Activated T-helper 17 cell treated with anti-CD3 and anti-CD28 coated beads, Interleukin-2, amount 50 U/mL, for 72 hours (primary cell): Measurements from ENCODE around the gene NDRG4. TPM values are rescaled to one million over a fixed set of nuclear protein-coding genes. Genes with fewer than 3 reads are reported as not detected.
"Not testable (repeated sequence)": the region's sequence is repeated elsewhere in the genome, so short reads cannot be mapped to it uniquely, and the experiment has no call there.

ENCODE experiments used
- ATAC-seq: fragments of 150-1000 bp; cut with Tn5 transposase; replicated peaks from 2 replicates; pipeline ENCODE4 v1.10.0; 2021; ENCODE audit warnings: mild to moderate bottlenecking, moderate library complexity
- H3K27ac Mint-ChIP-seq: one replicate; pipeline ENCODE4 v1.8.0; 2022; ENCODE audit warnings: mixed read lengths
- H3K27me3 Mint-ChIP-seq: one replicate; pipeline ENCODE4 v1.8.0; 2022; ENCODE audit warnings: mixed read lengths
- H3K36me3 Mint-ChIP-seq: one replicate; pipeline ENCODE4 v1.8.0; 2022; ENCODE audit warnings: low read depth, mild to moderate bottlenecking, mixed read lengths
- H3K4me1 Mint-ChIP-seq: one replicate; pipeline ENCODE4 v1.8.0; 2022; ENCODE audit warnings: mixed read lengths
- H3K4me3 Mint-ChIP-seq: one replicate; pipeline ENCODE4 v1.8.0; 2022; ENCODE audit warnings: mild to moderate bottlenecking, mixed read lengths
- H3K9me3 Mint-ChIP-seq: one replicate; pipeline ENCODE4 v1.8.0; 2022; ENCODE audit warnings: mixed read lengths
- total RNA-seq, 2 donors: library from RNA; stranded (reverse); gene quantifications; one replicate each; pipeline ENCODE4 v1.2.3, GENCODE V29; 2022

The NDRG4 gene
- total RNA-seq, 2 donors from 2014 or later: 0.95 to 7.2 TPM

GRCh38 chr16:58476791-58477190 lies 23.2 kb upstream of the NDRG4 start:
- no peaks in the 10 kb centered on the region for H3K36me3 Mint-ChIP-seq
- no peak for ATAC-seq
- no peak overlapping the region for H3K27ac Mint-ChIP-seq
- H3K27me3 Mint-ChIP-seq: peaks cover 14% of the 10 kb centered on the region
- H3K4me1 Mint-ChIP-seq: no peaks in the 10 kb centered on the region
- H3K4me3 Mint-ChIP-seq: no peak overlapping the region
- H3K9me3 Mint-ChIP-seq: no peaks in the 10 kb centered on the region

GRCh38 chr16:58478427-58478826 lies 21.5 kb upstream of the NDRG4 start:
- no peak overlapping the region for H3K4me3 Mint-ChIP-seq
- no peaks in the 10 kb centered on the region for H3K4me1 Mint-ChIP-seq
- H3K9me3 Mint-ChIP-seq: no peaks in the 10 kb centered on the region
- H3K36me3 Mint-ChIP-seq: no peaks in the 10 kb centered on the region
- no peak for ATAC-seq
- H3K27me3 Mint-ChIP-seq: peaks cover 14% of the 10 kb centered on the region
- H3K27ac Mint-ChIP-seq: no peak overlapping the region

GRCh38 chr16:58481226-58481869 lies 18.6 kb upstream of the NDRG4 start:
- ATAC-seq: no peak

GRCh38 chr16:58481931-58482330 lies 18.0 kb upstream of the NDRG4 start:
- peaks cover 9% of the 10 kb centered on the region for H3K27me3 Mint-ChIP-seq
- no peak for ATAC-seq

More at GRCh38 chr16:58481226-58481869, 18.6 kb upstream of the NDRG4 start:
- H3K36me3 Mint-ChIP-seq: no peaks in the 10 kb centered on the region
- H3K27me3 Mint-ChIP-seq: peaks cover 7% of the 10 kb centered on the region
- no peak overlapping the region for H3K27ac Mint-ChIP-seq
- no peaks in the 10 kb centered on the region for H3K4me1 Mint-ChIP-seq
- H3K4me3 Mint-ChIP-seq: no peak overlapping the region
- H3K9me3 Mint-ChIP-seq: no peaks in the 10 kb centered on the region

GRCh38 chr16:58485184-58485887 lies 14.6 kb upstream of the NDRG4 start:
- ATAC-seq: no peak
- Mint-ChIP-seq H3K9me3 (no peaks in the 10 kb centered on the region), H3K27me3 (peaks cover 11% of the 10 kb centered on the region), H3K4me3 (no peak overlapping the region), H3K36me3 (no peaks in the 10 kb centered on the region), H3K27ac (no peak overlapping the region), H3K4me1 (no peaks in the 10 kb centered on the region)

More at GRCh38 chr16:58481931-58482330, 18.0 kb upstream of the NDRG4 start:
- H3K27ac Mint-ChIP-seq: no peak overlapping the region
- H3K4me3 Mint-ChIP-seq: no peak overlapping the region
- H3K9me3 Mint-ChIP-seq: no peaks in the 10 kb centered on the region
- H3K36me3 Mint-ChIP-seq: no peaks in the 10 kb centered on the region
- H3K4me1 Mint-ChIP-seq: no peaks in the 10 kb centered on the region

- H3K27ac Mint-ChIP-seq: no peak overlapping the region
Measured at GRCh38 chr16:58487566-58488351, 12.2 kb upstream of the NDRG4 start.

GRCh38 chr16:58488531-58488930 lies 11.4 kb upstream of the NDRG4 start:
- no peak overlapping the region for H3K4me3 Mint-ChIP-seq
- H3K9me3 Mint-ChIP-seq: no peaks in the 10 kb centered on the region
- no peak for ATAC-seq
- H3K36me3 Mint-ChIP-seq: no peaks in the 10 kb centered on the region
- H3K27ac Mint-ChIP-seq: no peak overlapping the region
- H3K27me3 Mint-ChIP-seq: peaks cover 8% of the 10 kb centered on the region
- H3K4me1 Mint-ChIP-seq: no peaks in the 10 kb centered on the region

More at GRCh38 chr16:58487566-58488351, 12.2 kb upstream of the NDRG4 start:
- Mint-ChIP-seq H3K9me3 (no peaks in the 10 kb centered on the region), H3K4me1 (no peaks in the 10 kb centered on the region), H3K36me3 (no peaks in the 10 kb centered on the region), H3K4me3 (no peak overlapping the region), H3K27me3 (peaks cover 5% of the 10 kb centered on the region)
- ATAC-seq: peak; percentile 82

- H3K36me3 Mint-ChIP-seq: no peaks in the 10 kb centered on the region
- H3K4me1 Mint-ChIP-seq: no peaks in the 10 kb centered on the region
- no peak overlapping the region for H3K27ac Mint-ChIP-seq
- H3K4me3 Mint-ChIP-seq: no peak overlapping the region
- ATAC-seq: no peak
- H3K27me3 Mint-ChIP-seq: peaks cover 8% of the 10 kb centered on the region
- H3K9me3 Mint-ChIP-seq: no peaks in the 10 kb centered on the region
Measured at GRCh38 chr16:58490065-58490464, 9.9 kb upstream of the NDRG4 start.

- H3K4me3 Mint-ChIP-seq, H3K9me3 Mint-ChIP-seq, H3K36me3 Mint-ChIP-seq, H3K4me1 Mint-ChIP-seq, ATAC-seq, H3K27me3 Mint-ChIP-seq, H3K27ac Mint-ChIP-seq: not testable (repeated sequence)
Measured at GRCh38 chr16:58490539-58490938, 9.4 kb upstream of the NDRG4 start.

GRCh38 chr16:58492066-58492465 lies 7.9 kb upstream of the NDRG4 start:
- Mint-ChIP-seq H3K4me1 (peaks cover 6% of the 10 kb centered on the region), H3K36me3 (no peaks in the 10 kb centered on the region), H3K9me3 (no peaks in the 10 kb centered on the region), H3K27ac (no peak overlapping the region), H3K27me3 (peaks cover 4% of the 10 kb centered on the region), H3K4me3 (no peak overlapping the region)
- no peak for ATAC-seq

GRCh38 chr16:58492735-58493134 lies 7.2 kb upstream of the NDRG4 start:
- Mint-ChIP-seq H3K27me3 (peaks cover 5% of the 10 kb centered on the region), H3K4me3 (no peak overlapping the region), H3K4me1 (peaks cover 6% of the 10 kb centered on the region), H3K27ac (no peak overlapping the region), H3K9me3 (no peaks in the 10 kb centered on the region), H3K36me3 (no peaks in the 10 kb centered on the region)
- ATAC-seq: no peak

GRCh38 chr16:58493756-58494431 lies 6.0 kb upstream of the NDRG4 start:
- no peaks in the 10 kb centered on the region for H3K9me3 Mint-ChIP-seq
- H3K4me3 Mint-ChIP-seq: no peak overlapping the region
- ATAC-seq: no peak
- H3K27me3 Mint-ChIP-seq: peaks cover 7% of the 10 kb centered on the region
- H3K4me1 Mint-ChIP-seq: peaks cover 6% of the 10 kb centered on the region
- H3K27ac Mint-ChIP-seq: peak overlapping the region; percentile 78
- H3K36me3 Mint-ChIP-seq: no peaks in the 10 kb centered on the region

GRCh38 chr16:58494981-58495520 lies 4.9 kb upstream of the NDRG4 start:
- peak overlapping the region; percentile 78 for H3K27ac Mint-ChIP-seq
- H3K36me3 Mint-ChIP-seq: no peaks in the 10 kb centered on the region
- H3K9me3 Mint-ChIP-seq: no peaks in the 10 kb centered on the region
- peak; percentile 66 for ATAC-seq
- H3K4me3 Mint-ChIP-seq: peak overlapping the region; percentile 20
- H3K27me3 Mint-ChIP-seq: peaks cover 7% of the 10 kb centered on the region
- peaks cover 6% of the 10 kb centered on the region for H3K4me1 Mint-ChIP-seq
